HepG2 (cell line): ENCODE data around the gene FAIM. TPM values are rescaled to one million over a fixed set of nuclear protein-coding genes. Genes with fewer than 3 reads are reported as not detected.

Experiments used
- EHMT2 ChIP-seq: fragments of 200-600 bp; sonication (generic); IDR thresholded peaks from 2 replicates; pipeline ENCODE4 v1.7.0; 2017; ENCODE audit warnings: antibody characterized with exemption, low read depth, low read length, borderline replicate concordance
- GABPA ChIP-seq, 2 experiments: IDR thresholded peaks; 2 replicates each; pipeline ENCODE4 v1.6.1; 2011 to 2016; ENCODE audit warnings: low read depth in 2 of 2, low read length in 1 of 2, missing biosample characterization in 1 of 2, missing genetic modification characterization in 1 of 2
- HMG20A ChIP-seq: IDR thresholded peaks from 2 replicates; pipeline ENCODE4 v1.6.1; 2016; ENCODE audit warnings: borderline replicate concordance
- HNRNPLL ChIP-seq: fragments of 200-400 bp; formaldehyde crosslinking; IDR thresholded peaks from 2 replicates; pipeline ENCODE4 v1.6.1; 2017; ENCODE audit warnings: mild to moderate bottlenecking, low read depth, low read length; ENCODE audit not compliant: poor library complexity, severe bottlenecking
- MEIS1 ChIP-seq: sonication (generic); formaldehyde crosslinking; IDR thresholded peaks from 2 replicates; pipeline ENCODE4 v1.9.0; 2021; ENCODE audit warnings: mild to moderate bottlenecking, missing genetic modification reagents, moderate library complexity, borderline replicate concordance
- MTA3 ChIP-seq: sonication (generic); formaldehyde crosslinking; IDR thresholded peaks from 2 replicates; pipeline ENCODE4 v1.4.0; 2020; ENCODE audit warnings: missing genetic modification reagents
- MYC ChIP-seq: sonication (generic); formaldehyde crosslinking; IDR thresholded peaks from 2 replicates; pipeline ENCODE4 v1.9.0; 2021; ENCODE audit warnings: missing genetic modification reagents, borderline replicate concordance
- RFX1 ChIP-seq: fragments of 450-650 bp; IDR thresholded peaks from 2 replicates; pipeline ENCODE4 v1.6.1; 2017
- SIN3B ChIP-seq: fragments of 150-350 bp; IDR thresholded peaks from 2 replicates; pipeline ENCODE4 v1.6.1; 2014; ENCODE audit warnings: low read length
- TRAFD1 ChIP-seq: sonication (generic); formaldehyde crosslinking; IDR thresholded peaks from 2 replicates; pipeline ENCODE4 v1.5.1; 2020; ENCODE audit warnings: missing genetic modification reagents, mild to moderate bottlenecking, borderline replicate concordance
- ZBTB3 ChIP-seq: sonication (generic); formaldehyde crosslinking; IDR thresholded peaks from 2 replicates; pipeline ENCODE4 v1.4.0; 2020; ENCODE audit warnings: low read depth, mild to moderate bottlenecking, moderate library complexity, missing genetic modification reagents, borderline replicate concordance
- ZBTB40 ChIP-seq, 2 experiments: fragments of 450-650 bp in 1 of 2; sonication (generic) in 1 of 2; formaldehyde crosslinking in 1 of 2; IDR thresholded peaks; 2 replicates each; pipeline versions ENCODE4 v1.6.1 to v1.8.0; 2016 to 2022; ENCODE audit warnings: antibody characterized with exemption in 1 of 2, mild to moderate bottlenecking in 1 of 2, missing genetic modification reagents in 1 of 2
- ZMYM3 ChIP-seq: sonication (generic); formaldehyde crosslinking; IDR thresholded peaks from 2 replicates; pipeline ENCODE4 v1.5.1; 2020; ENCODE audit warnings: mild to moderate bottlenecking, missing genetic modification reagents
- ZNF180 ChIP-seq: sonication (generic); formaldehyde crosslinking; IDR thresholded peaks from 2 replicates; pipeline ENCODE4 v1.4.0; 2020; ENCODE audit warnings: low read depth, missing genetic modification reagents, borderline replicate concordance
- ZNF337 ChIP-seq: sonication (generic); formaldehyde crosslinking; IDR thresholded peaks from 2 replicates; pipeline ENCODE4 v1.5.1; 2020; ENCODE audit warnings: missing genetic modification reagents, low read depth, mild to moderate bottlenecking, borderline replicate concordance
- ZNF547 ChIP-seq: sonication (generic); formaldehyde crosslinking; IDR thresholded peaks from 2 replicates; pipeline ENCODE4 v1.5.1; 2020; ENCODE audit warnings: mild to moderate bottlenecking, missing genetic modification reagents
- ZNF556 ChIP-seq: sonication (generic); formaldehyde crosslinking; IDR thresholded peaks from 2 replicates; pipeline ENCODE4 v1.4.0; 2020; ENCODE audit warnings: mild to moderate bottlenecking, missing genetic modification reagents, borderline replicate concordance
- ZSCAN25 ChIP-seq: sonication (generic); formaldehyde crosslinking; IDR thresholded peaks from 2 replicates; pipeline ENCODE4 v1.8.0; 2022; ENCODE audit warnings: mild to moderate bottlenecking, missing genetic modification reagents
- polyA plus RNA-seq, 8 experiments: library from polyadenylated mRNA; depleted of rRNA in 3 of 8; stranded (reverse) in 7 of 8; unstranded in 1 of 8; fragments of >200 nt; fragmentation: Illumina TruSeq in 4 of 8; extraction: Trizol in 4 of 8; gene quantifications; 2 replicates each; pipeline versions ENCODE4 v1.2.1 to v1.2.3, GENCODE V29; 2011 to 2016; ENCODE audit warnings: low read depth in 4 of 8, missing spikeins in 1 of 8, mixed read lengths in 1 of 8; ENCODE audit not compliant: insufficient read depth in 1 of 8
- total RNA-seq, 5 experiments: library from RNA; depleted of rRNA; stranded (reverse); fragments of >200 nt; fragmentation: Illumina TruSeq; extraction: Trizol; gene quantifications; 2 replicates each; pipeline ENCODE4 v1.2.3, GENCODE V29; 2016; ENCODE audit warnings: low read depth in 1 of 5

FAIM gene
- total and polyA plus RNA-seq, 2 of the 13 experiments (the other 11 are each of a cell fraction or from before 2014, with no cell fraction given): 4.3 to 25.8 TPM

- TF ChIP-seq ZBTB40 (IDR thresholded peaks at IDR 0.05) (no peak), ZBTB40 (CRISPR knock-in tag; IDR thresholded peaks at IDR 0.05) (peak; percentile 62), HNRNPLL (peak; percentile 99), MYC (CRISPR knock-in tag) (peak; percentile 82), ZSCAN25 (CRISPR knock-in tag) (no peak), RFX1 (no peak), TRAFD1 (no peak), ZNF180 (CRISPR knock-in tag) (no peak), GABPA (IDR thresholded peaks at IDR 0.05; ENCODE audit: low read depth, low read length) (no peak), GABPA (CRISPR knock-in tag; IDR thresholded peaks at IDR 0.05; ENCODE audit: low read depth) (no peak), ZNF556 (CRISPR knock-in tag) (peak; percentile 70; the same call in 1 of the 2 replicates), MTA3 (CRISPR knock-in tag) (no peak), ZNF337 (no peak), MEIS1 (CRISPR knock-in tag) (no peak), EHMT2 (no peak), ZNF547 (peak; percentile 59; the same call in 1 of the 2 replicates), HMG20A (CRISPR knock-in tag) (no peak), ZMYM3 (peak; percentile 64; the same call in 1 of the 2 replicates), SIN3B (no peak), ZBTB3 (CRISPR knock-in tag) (no peak)
These were observed at the start of gene FAIM (continued) for GRCh38 chr3:138608322-138609135.
